Cardiac septum (tissue), 1 donor: Measurements from ENCODE around the gene ADARB2. TPM values are rescaled to one million over a fixed set of nuclear protein-coding genes. Genes with fewer than 3 reads are reported as not detected.
"Not testable (repeated sequence)": the region's sequence is repeated elsewhere in the genome, so short reads cannot be mapped to it uniquely, and the experiment has no call there.

Source experiments
- DNase-seq: peaks from one replicate; pipeline ENCODE4 v3.0.0-alpha.2; 2020; ENCODE audit warnings: low spot score
- intact Hi-C: fragments of 100-400 bp; cut with DNase I; formaldehyde crosslinking; loops from one replicate; pipeline ENCODE4 v1.14.0; 2022
- total RNA-seq: library from RNA; stranded (reverse); fragmentation: NEBNext Ultra II Directional; extraction: Animal tissue kit (Norgen Biotek cat#: 25700); gene quantifications from one replicate; pipeline ENCODE4 v1.2.1, GENCODE V29; 2021
- donor health status: DM: no; HTN: no; CAD: no.

The ADARB2 gene
- total RNA-seq, 1 donor from 2014 or later = not detected

DNA sequence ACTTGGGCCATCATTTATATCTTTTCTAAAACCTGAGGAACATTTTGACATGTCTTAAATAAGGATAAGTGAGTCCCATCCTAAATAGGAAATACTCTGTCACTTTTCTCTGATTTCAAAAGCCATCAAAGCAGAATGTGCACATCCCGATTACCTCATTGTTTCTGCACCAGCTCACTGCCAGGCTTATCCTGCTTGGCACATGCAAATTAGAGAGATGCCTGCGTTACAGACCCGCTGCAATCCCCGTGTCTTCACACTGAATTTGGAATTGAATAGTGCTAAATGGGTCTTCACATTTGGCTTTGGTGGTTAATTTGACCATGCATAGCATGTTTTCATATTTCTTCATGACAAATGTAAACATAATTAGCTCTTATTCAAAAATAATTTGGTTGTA, 401.7 kb downstream of the ADARB2 start:
- intact Hi-C loops = no loop called here
- no peak for DNase-seq

DNA sequence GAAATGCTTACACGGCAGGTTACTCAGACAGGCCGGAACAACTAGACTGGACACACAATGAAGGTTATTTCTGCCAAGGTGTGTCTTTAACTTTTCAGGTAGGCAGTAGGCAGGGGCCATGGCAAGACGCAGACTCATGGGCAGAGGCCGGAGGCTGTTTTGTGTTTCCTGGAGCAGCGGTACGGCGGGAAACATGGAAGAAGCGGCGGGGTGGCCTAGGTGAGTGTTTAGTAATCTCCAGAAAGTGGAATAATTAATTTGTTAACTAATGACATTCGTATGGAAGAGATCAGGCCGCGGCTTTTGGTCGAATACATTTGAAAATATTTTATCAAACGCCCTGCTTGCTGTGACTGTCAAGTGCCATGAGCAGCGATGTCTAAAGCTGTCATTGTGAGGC, 403.3 kb downstream of the ADARB2 start:
- intact Hi-C loops = no loop called here

DNA sequence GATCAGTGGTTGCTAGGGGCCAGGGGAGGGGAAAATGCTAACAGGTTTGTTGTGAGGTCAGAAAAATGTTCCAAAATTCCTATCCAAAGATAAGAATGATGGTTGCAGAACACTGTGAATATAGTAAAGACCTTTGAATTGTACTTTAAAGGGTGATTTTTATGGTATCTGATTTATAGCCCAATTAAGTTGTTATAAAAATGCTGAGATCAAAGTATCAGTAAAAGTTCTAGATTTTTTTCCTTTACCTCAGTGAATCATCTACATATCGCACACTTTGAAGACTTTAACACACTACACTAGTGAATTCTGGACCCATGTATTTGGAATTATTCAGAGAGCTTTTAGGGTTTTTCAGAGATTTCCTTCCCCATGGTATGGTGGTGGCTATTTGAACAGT, 405.8 kb downstream of the ADARB2 start:
- intact Hi-C loops = no loop called here
- no peak for DNase-seq

More for the DNA sequence above, 403.3 kb downstream of the ADARB2 start:
- DNase-seq = no peak

DNA sequence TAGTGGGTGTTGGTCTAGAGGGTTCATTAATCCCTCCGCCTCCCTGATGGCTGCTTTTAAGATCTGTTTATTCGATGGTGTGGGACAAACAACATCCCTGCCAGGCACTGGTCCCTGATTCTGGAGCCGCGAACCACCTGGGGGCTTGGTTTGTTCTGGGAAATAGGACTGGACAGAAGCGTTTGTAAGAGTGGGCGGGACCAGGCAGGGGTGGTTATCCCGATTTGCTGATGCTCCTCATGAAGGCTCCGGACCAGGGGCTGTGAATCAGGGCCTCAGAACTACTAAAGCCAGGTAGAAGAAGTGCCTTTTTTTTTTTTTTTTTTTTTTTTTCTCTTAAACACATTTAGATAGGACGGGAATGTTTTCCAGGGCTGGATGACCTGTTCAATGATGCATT, 407.7 kb downstream of the ADARB2 start:
- DNase-seq = peak; percentile 47
- intact Hi-C loops = no loop called here

DNA sequence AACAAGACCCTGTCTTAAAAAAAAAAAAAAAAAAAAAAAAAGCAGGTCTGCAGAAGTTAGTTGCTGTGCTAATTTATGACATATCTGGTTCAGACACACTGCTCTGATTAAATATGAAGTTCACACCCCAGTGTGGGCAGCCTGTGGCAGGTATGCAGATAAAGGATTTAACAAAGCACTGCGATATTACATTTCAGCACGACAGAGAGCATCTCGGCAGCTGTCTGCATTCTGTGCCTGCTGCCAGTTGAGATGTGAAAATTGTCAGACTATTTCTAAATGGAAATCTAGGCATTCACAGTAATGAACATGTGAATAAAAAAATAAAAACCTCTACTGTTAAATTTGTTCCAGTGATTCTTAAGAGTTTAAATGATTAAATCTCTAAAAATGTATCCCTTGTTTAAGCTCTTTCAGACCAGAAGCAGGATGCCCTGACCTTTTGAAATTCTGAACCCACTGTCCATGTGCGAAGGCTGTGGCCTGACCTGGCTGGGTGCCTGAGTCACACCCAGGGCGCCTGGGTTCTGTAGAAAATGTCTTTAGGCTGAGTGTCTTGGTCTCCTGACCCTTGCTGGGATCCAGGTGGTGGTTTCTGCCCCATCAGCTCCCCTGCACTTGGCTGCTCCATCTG, 408.2 kb downstream of the ADARB2 start:
- intact Hi-C loops = no loop called here
- peak; percentile 44 for DNase-seq

DNA sequence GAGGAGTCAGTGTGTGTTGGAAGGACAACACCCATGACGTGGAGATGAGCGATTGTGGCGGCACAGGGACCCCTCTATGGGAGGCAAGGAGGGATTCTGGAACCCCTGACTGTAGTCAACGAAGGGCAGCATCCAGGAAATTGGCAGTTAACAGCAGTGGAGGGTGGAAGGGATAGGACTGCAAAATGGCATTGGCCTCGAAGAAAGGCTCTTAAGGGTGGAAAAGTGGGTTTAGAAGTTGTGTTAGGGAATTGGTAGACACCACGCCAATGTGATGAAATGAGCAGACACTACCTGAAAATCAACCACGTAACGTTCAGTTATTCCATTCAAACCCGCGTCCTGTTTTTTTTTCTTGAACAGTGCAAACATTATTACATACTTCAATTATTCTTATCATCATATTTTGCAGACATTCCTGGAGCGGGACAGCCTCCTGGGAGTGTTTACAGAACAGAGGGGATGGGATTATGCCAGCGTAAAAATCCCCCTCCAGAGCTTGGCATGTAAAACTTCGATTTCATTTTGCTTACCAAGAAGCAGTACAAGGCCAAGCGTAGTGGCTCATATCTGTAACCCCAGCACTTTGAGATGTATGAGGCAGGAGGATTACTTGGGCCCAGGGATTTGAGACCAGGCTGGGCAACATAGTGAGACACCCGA, 409.0 kb downstream of the ADARB2 start:
- intact Hi-C loops = no loop called here
- DNase-seq = no peak

DNA sequence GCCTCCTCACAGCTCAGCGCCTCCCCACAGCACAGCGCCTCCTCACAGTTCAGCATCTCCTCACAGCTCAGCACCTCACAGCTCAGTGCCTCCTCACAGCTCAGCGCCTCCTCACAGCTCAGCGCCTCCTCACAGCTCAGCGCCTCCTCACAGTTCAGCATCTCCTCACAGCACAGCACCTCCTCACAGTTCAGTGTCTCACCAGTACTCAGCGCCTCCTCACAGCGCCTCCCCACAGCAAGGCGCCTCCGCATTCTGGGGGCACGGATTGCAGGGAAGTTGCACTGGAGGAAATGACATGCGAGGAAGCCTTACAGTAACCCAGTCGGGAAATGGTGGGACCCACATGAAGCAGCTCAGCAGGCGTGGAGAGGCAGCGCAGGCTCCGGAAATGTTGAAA, 409.6 kb downstream of the ADARB2 start:
- intact Hi-C loops = no loop called here
- peak; percentile 38 for DNase-seq

DNA sequence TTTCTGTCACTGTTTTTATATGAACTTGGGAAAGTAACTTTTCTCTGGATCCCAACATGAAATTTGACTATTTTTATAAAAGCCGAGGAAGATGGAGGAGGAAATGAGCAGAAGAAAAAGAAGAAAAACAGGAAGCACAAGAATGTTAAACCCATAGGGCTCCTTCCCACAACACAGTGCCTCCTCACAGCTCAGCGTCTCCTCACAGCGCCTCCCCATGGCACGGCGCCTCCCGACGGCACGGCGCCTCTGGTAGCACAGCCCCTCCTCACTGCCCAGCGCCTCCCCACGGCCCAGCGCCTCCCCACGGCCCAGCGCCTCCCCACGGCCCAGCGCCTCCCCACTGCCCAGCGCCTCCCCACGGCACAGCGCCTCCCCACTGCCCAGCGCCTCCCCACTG, 410.8 kb downstream of the ADARB2 start:
- intact Hi-C loops, DNase-seq: not testable (repeated sequence)

DNA sequence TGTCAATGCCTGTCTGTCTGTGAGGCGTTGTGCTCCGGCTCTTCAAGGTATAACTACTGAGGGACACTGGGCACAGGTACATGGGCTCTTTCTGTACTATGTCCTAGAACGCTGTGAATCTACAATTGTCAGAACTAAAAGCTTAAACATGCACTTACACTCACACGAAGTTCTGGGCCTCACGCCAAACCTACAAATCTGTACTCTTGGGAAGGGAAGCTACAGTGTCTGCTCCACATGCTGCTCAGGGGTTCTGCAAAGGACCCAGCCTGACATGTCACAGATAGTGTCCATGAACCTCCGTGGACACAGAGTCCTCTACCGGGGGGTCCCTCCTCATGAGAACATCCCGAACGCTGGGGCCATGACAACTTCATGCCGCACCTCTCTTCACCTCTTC, 412.4 kb downstream of the ADARB2 start:
- intact Hi-C loops = no loop called here
- no peak for DNase-seq

DNA sequence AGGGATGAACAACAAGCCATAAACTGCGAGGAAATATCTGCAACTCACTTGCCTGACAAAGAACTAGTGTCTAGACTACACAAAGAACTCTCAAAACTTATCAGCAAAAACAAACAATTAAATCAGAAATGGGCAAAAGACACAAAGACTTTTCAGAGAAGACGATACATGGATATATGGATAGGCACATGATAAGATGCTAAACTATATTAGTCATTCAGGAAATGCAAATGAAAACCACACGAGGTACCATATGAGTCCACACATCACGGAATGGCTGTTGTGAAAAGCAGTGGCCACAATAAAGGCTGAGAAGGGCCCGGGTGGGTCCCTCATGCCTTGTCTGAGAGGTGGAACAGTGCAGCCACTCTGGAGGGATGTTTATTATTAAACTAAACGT, 413.4 kb downstream of the ADARB2 start:
- intact Hi-C loops = no loop called here
- no peak for DNase-seq

DNA sequence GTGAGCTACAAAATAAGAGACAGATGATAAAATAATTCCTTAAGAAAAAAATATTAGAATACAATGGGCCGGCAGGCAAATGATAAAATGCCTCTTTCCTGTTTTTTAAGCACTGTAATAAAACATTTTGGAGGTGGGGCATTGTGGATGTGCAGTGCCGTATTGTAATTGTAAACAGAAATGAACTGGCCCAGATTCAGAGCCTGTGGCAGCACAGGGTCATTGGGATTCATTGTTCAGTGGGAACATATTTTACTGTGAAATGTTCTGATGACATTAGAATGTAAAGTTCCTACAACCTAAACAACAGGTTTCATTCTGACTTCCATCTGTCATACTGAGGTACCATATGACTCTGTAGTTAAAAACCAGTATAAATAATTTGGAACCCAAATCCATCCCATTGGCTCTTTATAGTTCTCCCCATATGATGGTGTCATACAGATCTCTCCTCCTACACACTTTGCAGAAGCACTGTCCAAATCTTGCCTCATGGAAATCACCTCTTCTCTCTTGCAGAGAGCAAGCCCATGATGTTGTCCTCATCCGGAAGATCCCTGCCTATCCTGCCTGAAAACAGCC, 416.5 kb downstream of the ADARB2 start:
- intact Hi-C loops = no loop called here
- DNase-seq = no peak

DNA sequence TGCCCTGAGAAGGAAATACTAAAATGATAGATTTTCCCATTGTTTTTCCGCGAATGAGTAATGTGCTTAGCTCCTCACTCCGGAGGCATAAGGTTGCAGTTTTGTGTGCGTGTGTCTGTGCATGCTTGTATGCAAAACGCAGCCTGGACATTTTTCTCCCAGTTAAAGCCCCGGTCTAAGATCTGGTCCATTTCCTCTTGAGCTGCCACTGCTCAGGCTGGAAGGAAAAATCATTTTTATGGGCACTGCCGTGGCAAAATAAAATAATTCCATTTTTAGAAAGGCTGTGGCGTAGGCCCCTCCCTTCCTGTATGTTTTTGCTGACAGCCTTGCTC, 420.5 kb downstream of the ADARB2 start:
- no peak for DNase-seq
- intact Hi-C loops = no loop called here

DNA sequence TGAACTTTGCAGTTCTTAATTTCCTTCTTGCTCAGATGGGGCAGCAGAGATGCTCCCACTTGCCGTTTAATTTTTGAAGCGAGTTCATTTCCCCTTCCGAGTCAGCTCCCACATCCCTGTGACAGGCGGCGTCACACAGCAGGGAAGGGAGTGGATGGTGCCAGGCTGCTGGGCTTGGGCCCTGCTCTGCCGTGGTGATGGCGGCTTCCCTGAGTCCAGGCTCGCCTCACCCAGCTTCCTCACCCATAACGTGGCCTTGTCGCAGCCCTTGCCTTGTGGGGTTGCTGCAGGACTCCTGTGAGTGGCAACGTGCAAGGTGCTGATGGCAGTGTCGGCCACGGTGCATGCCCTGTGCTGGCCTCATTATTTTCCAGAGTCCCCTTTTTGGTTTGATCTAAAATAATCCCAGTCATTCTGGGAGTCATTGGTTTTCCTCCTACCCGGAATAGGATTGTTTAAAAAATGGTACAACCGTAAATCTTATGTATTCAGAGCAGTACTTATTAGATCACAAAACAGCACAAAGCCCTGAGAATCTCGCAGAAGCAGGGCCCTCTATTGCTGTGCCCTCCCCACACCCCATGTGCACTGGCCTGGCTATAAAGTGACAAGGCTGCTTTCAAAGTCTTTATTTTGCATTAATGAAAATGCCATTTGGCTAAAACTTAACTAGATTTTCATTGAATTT, 421.1 kb downstream of the ADARB2 start:
- intact Hi-C loops = no loop called here
- no peak for DNase-seq

DNA sequence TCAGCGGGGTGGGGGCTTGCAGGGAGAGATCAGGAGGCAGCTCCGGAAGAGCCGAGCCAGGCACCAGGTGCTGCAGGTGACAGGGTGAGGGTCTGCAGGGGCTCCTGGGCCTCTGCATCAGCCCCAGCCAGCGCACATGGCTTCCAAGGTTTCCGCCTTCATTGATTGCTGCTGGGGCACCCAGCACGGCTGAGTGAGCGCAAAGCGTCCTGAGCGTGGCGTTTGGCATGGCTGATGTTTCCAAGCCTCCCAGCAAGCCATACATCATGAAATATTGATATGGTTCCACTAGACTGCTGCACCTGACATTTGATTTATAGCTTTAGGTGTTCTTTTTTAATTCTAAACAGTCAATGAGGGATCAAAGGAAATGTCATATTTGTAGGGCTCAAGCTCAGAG, 422.1 kb downstream of the ADARB2 start:
- no peak for DNase-seq
- intact Hi-C loops = no loop called here

DNA sequence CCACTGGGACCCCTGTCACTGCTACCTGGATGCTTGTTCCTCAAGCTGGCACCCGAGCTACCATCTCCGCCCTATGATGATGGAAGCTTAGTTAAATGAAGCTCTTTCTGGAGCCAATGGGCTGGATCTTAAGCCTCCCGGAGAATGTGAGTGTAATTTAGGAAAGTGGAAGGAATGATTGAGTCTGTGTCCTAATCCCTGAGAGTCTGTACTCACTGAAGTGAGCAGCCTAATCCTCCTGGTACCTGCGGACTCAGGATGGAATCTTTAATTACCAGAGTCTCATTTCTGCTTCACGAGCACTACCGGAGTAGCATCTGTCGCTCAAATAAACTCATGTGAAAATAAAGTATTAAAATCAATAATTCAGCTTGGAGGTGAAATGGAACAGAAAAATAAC, 425.6 kb downstream of the ADARB2 start:
- intact Hi-C loops = no loop called here
- no peak for DNase-seq

DNA sequence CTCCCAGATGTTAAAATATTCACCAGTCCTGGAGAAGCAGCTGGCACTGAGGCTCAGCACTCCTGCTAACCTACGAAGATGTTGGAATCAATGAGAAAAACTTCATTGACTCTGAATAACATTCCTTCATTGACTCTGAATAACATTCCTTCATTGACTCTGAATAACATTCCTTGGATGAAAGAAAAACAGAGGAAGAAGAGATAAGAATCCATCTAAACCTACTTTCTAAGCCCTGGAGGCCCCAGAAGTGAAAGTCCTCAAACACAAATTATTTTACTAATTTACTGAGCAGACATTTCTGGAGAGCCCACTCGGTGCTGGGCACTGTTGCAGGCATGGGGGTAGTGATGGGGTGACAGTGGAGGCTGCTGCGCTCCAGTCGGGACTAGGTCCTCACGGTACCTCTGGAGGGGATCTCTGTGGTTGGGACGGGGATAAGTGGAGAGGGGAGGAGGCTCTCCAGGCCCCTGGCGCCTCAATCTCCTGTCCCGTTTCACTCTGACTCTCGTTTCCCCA, 427.0 kb downstream of the ADARB2 start:
- intact Hi-C loops = no loop called here
- no peak for DNase-seq

DNA sequence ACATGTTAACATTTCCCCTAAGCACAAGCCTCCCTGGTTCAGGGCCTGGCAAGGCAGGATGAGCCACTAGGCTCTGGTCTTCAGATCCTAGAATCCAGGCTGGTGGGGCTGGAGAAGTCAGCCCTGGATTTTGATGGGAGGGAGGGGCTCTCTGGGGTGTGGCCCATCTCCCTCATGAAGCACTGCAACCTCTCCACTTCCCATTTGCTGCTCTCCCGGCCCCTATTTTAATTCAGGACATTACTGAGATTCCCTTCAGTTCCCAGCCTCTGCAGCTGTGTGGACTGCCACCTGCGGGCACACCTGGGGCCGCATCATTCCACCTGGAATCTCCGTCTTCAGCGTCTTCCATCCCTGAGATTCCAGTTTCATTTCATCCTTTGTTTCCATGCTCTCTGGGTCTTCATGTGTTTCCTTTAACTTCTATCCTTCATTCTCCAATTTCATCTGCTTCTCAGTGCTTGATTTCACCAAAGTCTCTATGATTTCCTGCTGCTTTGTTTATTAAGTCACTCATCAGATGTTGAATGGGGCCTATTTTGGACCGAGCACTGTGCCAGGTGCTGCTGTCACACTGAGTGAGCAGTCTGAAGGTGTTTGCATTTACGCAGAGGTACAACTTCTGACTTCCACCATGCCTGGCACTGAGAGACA, 427.6 kb downstream of the ADARB2 start:
- no peak for DNase-seq
- intact Hi-C loops = no loop called here

DNA sequence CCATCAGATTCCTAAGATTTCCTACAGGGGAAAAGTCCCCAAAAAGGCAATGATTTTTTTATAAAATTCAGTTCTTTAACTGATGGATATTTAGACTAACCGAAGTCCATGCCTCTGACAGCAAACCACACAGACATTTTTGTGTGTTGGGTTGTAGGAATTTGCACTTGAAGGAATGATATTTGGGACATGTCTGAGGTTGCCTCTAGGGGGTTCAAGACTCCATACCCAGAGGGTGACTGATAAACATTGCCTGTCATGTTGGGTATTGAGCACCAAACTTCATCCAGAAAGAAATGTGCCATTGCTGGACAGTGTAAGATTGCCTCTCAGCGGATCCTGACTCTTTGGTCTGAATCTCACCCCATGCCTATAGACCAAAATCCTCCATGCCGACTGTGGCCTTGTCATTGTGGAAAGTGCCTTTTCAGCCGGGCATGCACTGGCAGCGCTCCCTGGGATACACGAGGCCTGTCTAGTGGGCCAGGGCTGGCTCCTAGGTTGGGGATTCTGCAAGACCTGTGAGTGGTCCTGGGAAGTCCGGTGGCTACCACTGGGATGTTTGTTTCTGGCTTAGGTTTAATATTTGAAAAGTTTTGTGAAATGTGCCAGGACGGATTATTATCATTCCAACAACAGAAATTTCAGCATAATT, 428.2 kb downstream of the ADARB2 start:
- DNase-seq = no peak
- intact Hi-C loops = no loop called here

DNA sequence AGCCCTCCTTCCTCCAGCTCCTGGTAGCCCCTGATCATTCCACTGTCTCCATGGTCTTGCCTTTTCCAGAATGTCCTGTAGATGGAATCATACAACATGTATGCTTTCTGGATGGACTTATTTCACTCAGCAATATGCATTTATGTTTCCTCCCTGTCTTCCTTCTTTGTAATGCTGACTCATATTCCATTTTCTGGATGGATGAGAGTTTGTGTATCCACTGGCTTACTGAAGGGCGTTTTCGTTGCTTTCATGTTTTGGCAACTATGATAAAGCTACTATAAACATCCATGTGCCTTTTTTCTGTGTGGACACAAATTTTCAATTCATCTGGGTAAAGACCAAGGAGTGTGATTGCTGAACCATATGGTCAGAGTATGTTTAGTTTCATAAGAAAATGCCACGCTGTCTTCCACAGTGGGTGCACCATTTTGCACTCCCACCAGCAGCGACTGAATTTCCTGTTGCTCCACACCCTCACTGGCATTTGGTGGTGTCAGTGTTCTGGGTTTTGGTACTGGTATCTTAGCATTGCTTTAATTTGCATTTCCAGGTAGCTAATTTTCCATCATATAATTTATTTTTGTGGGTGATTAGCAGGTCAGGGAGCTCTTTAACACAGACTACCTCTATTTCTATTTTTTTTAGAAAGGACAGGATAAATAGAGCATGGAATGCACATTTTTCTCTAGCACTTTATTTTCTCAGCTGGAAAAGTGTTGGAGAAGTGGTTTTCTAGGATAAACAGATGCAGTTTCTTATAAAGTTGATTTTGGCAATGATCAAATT, 429.0 kb downstream of the ADARB2 start:
- no peak for DNase-seq

More for the DNA sequence above, 429.0 kb downstream of the ADARB2 start:
- intact Hi-C loops = no loop called here
